ENCODE measurements around the gene PDGFD. TPM values are rescaled to one million over a fixed set of nuclear protein-coding genes. Genes with fewer than 3 reads are reported as not detected.

The PDGFD gene
- total and polyA plus RNA-seq, 2 donors (not counting 3 experiments of a cell fraction or from before 2014, with no cell fraction given) = 6.3 to 13.1 TPM

DNA sequence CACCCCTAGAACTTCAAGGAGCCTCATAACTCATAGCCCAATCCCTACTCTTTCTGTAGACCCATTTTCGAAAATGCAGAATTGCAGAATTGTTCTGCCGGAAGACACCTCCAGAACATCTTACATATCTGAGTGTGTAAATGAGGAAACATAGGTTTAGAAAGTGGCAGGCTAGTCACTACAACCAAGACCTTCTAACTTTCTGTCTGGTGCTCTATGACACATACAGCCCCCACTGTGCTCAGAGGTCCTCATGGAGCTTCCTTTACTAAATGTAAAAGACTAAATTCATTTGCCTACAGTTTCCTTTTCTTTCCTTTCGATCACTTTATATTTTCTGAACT lies 259.7 kb downstream of the PDGFD start:
- BruUV-seq (replicated peaks) = no TSS peak
- DNase-seq (ENCODE audit: low read depth, low spot score) = no peak
- no peaks in the 10 kb centered on the region for H3K9me1 ChIP-seq (replicated peaks; ENCODE audit: control insufficient read depth, extremely low read depth, insufficient read depth, low read length)
- H3K9me3 ChIP-seq (replicated peaks; ENCODE audit: control insufficient read depth, insufficient read depth, low read length) = no peaks in the 10 kb centered on the region
- no peak overlapping the region for H3K9ac ChIP-seq (replicated peaks; ENCODE audit: extremely low read depth, insufficient read depth, low read length)
- peaks cover 38% of the 10 kb centered on the region for H3K4me1 ChIP-seq (ENCODE audit: control insufficient read depth, extremely low read depth, insufficient read depth, low read length)
- no peaks in the 10 kb centered on the region for H4K20me1 ChIP-seq (replicated peaks; ENCODE audit: control insufficient read depth, extremely low read depth, insufficient read depth, low read length)
- ChIA-PET POLR2A (no interaction called here), CTCF (interaction anchor here (1.4 kb wide), 1 partner anchor 26 kb away, joined by 3 read pairs; no protein-coding TSS in a partner anchor)
- FAIRE-seq = no peak
- H3K27me3 ChIP-seq (ENCODE audit: control insufficient read depth in 2 of 2, insufficient read depth in 2 of 2, low read length in 2 of 2) = no peaks in the 10 kb centered on the region
- no peaks in the 10 kb centered on the region for H3K36me3 ChIP-seq (ENCODE audit: control insufficient read depth in 2 of 2, extremely low read depth in 1 of 2, insufficient read depth in 2 of 2, low read length in 2 of 2)
- H3K4me3 ChIP-seq (replicated peaks in 1 of 3; ENCODE audit: insufficient read depth in 1 of 3, low read depth in 1 of 3, low read length in 3 of 3) = no peak overlapping the region
- H3K27ac ChIP-seq (ENCODE audit: insufficient read depth, low read depth, low read length) = no peak overlapping the region
- H3K79me2 ChIP-seq (ENCODE audit: control insufficient read depth, insufficient read depth, low read length) = no peaks in the 10 kb centered on the region
- H3K4me2 ChIP-seq (ENCODE audit: insufficient read depth, low read length) = no peak overlapping the region
- intact Hi-C loops (cut with micrococcal nuclease) = loop anchor here (10.0 kb wide), 1 partner anchor 369 kb away; no protein-coding TSS in a partner anchor
- TF ChIP-seq, protein P1, sequence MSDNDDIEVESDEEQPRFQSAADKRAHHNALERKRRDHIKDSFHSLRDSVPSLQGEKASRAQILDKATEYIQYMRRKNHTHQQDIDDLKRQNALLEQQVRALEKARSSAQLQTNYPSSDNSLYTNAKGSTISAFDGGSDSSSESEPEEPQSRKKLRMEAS (IDR thresholded peaks at IDR 0.05; ENCODE audit: insufficient read depth, insufficient read length) = no peak
- TF ChIP-seq POLR2A (IDR thresholded peaks at IDR 0.05; ENCODE audit: low read depth, low read length) = no peak
- TF ChIP-seq, protein P2, sequence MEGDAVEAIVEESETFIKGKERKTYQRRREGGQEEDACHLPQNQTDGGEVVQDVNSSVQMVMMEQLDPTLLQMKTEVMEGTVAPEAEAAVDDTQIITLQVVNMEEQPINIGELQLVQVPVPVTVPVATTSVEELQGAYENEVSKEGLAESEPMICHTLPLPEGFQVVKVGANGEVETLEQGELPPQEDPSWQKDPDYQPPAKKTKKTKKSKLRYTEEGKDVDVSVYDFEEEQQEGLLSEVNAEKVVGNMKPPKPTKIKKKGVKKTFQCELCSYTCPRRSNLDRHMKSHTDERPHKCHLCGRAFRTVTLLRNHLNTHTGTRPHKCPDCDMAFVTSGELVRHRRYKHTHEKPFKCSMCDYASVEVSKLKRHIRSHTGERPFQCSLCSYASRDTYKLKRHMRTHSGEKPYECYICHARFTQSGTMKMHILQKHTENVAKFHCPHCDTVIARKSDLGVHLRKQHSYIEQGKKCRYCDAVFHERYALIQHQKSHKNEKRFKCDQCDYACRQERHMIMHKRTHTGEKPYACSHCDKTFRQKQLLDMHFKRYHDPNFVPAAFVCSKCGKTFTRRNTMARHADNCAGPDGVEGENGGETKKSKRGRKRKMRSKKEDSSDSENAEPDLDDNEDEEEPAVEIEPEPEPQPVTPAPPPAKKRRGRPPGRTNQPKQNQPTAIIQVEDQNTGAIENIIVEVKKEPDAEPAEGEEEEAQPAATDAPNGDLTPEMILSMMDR (IDR thresholded peaks at IDR 0.05; ENCODE audit: extremely low read depth in 1 of 2, insufficient read depth in 1 of 2, low read depth in 1 of 2, low read length in 2 of 2) = no peak
- TF ChIP-seq MYC (IDR thresholded peaks at IDR 0.05; ENCODE audit: low read depth, low read length) = no peak
- no peak for TF ChIP-seq FOS (IDR thresholded peaks at IDR 0.05; ENCODE audit: borderline replicate concordance, insufficient read depth, low read length)
- no peak overlapping the region for H2AFZ ChIP-seq (ENCODE audit: low read depth, low read length)
- dilution Hi-C loops (cut with MboI; ENCODE audit: extremely low pct_ligation_motif_present, low sequenced_read_pairs) = no loop called here

Data from endothelial cell of umbilical vein (primary cell).